Testis (tissue), 3 donors: ENCODE results near the gene CAMKK1. TPM values are rescaled to one million over a fixed set of nuclear protein-coding genes. Genes with fewer than 3 reads are reported as not detected.

Source experiments
- DNase-seq: peaks from one replicate; pipeline ENCODE4 v3.0.0-alpha.2; 2019
- H3K27ac ChIP-seq, 2 donors: fragments of 200-600 bp; sonication (generic); one replicate each; pipeline ENCODE4 v1.5.1; 2019
- H3K27me3 ChIP-seq: fragments of 200-600 bp; sonication (generic); one replicate; pipeline ENCODE4 v1.5.1; 2019
- H3K36me3 ChIP-seq: fragments of 200-600 bp; sonication (generic); one replicate; pipeline ENCODE4 v1.5.1; 2017; ENCODE audit warnings: low read depth; ENCODE audit errors: missing control alignments
- H3K4me1 ChIP-seq: fragments of 200-600 bp; sonication (generic); one replicate; pipeline ENCODE4 v1.5.1; 2019
- H3K4me3 ChIP-seq, 2 donors: fragments of 200-600 bp; sonication (generic); one replicate each; pipeline ENCODE4 v1.5.1; 2017 to 2019
- H3K9me3 ChIP-seq: fragments of 200-600 bp; sonication (generic); one replicate; pipeline ENCODE4 v1.5.1; 2017
- CTCF ChIP-seq, 3 experiments: fragments of 450-650 bp in 2 of 3; fragments of 200-600 bp in 1 of 3; sonication (generic) in 1 of 3; IDR thresholded peaks; one replicate each; pipeline ENCODE4 v1.5.1; 2016 to 2019; ENCODE audit warnings: antibody characterized with exemption in 3 of 3, mild to moderate bottlenecking in 2 of 3, moderate library complexity in 1 of 3
- POLR2A ChIP-seq: fragments of 450-650 bp; IDR thresholded peaks from one replicate; pipeline ENCODE4 v1.6.1; 2017; ENCODE audit warnings: antibody characterized with exemption, mild to moderate bottlenecking, moderate library complexity
- WGBS, 2 donors: methylation state at CpG; one replicate each; pipeline ENCODE4 v1.1.5; 2018; 5-methylcytosine and 5-hydroxymethylcytosine counted together
- intact Hi-C: fragments of 100-400 bp; cut with DNase I; formaldehyde crosslinking; loops from one replicate; pipeline ENCODE4 v1.15.1; 2023; ENCODE audit warnings: low total_unique reads
- polyA plus RNA-seq: library from polyadenylated mRNA; stranded (reverse); fragments of 350-450 nt; fragmentation: Illumina TruSeq; extraction: RNeasy Lipid Tissue Mini Kit (QIAGEN cat#74804); gene quantifications from one replicate; pipeline ENCODE4 v1.2.3, GENCODE V29; 2014; ENCODE audit warnings: low read depth, low replicate concordance; ENCODE audit not compliant: insufficient read depth
- total RNA-seq, 2 donors: library from RNA; depleted of rRNA; stranded (reverse); fragments of >200 nt; gene quantifications; one replicate each; pipeline ENCODE4 v1.2.3, GENCODE V29; 2016

The CAMKK1 gene
- total and polyA plus RNA-seq, 3 donors from 2014 or later, result 18.5 to 21.6 (median 19.7) TPM

GRCh38 chr17:3922765-3923164, 29.9 kb upstream of the CAMKK1 start:
- DNase-seq, result no peak
- Histone ChIP-seq H3K9me3 (no peaks in the 10 kb centered on the region), H3K36me3 (no peaks in the 10 kb centered on the region), H3K4me3 (no peak overlapping the region), H3K27ac (no peak overlapping the region), H3K4me1 (peaks cover 5% of the 10 kb centered on the region), H3K27me3 (no peaks in the 10 kb centered on the region)
- WGBS, 2 donors, result 97 to 100% methylated on average over 6 to 7 of the region's 7 CpGs
- intact Hi-C loops, result no loop called here
- no peak for TF ChIP-seq POLR2A
- TF ChIP-seq CTCF (IDR thresholded peaks at IDR 0.05), result no peak

GRCh38 chr17:3921502-3922319, 28.9 kb upstream of the CAMKK1 start:
- DNase-seq, result no peak
- Histone ChIP-seq H3K9me3 (no peaks in the 10 kb centered on the region), H3K27me3 (no peaks in the 10 kb centered on the region), H3K4me1 (peaks cover 16% of the 10 kb centered on the region), H3K27ac (no peak overlapping the region), H3K36me3 (no peaks in the 10 kb centered on the region), H3K4me3 (no peak overlapping the region)
- TF ChIP-seq POLR2A, result no peak
- TF ChIP-seq CTCF (IDR thresholded peaks at IDR 0.05), result no peak
- intact Hi-C loops, result no loop called here
- WGBS, 2 donors, result 71 to 85% methylated on average over 6 to 27 of the region's 27 CpGs

- Histone ChIP-seq H3K36me3 (no peaks in the 10 kb centered on the region), H3K27me3 (no peaks in the 10 kb centered on the region), H3K27ac (no peak overlapping the region), H3K4me3 (no peak overlapping the region), H3K9me3 (no peaks in the 10 kb centered on the region), H3K4me1 (peaks cover 23% of the 10 kb centered on the region)
- DNase-seq, result no peak
- intact Hi-C loops, result no loop called here
- 87 to 93% methylated on average over 14 to 16 of the region's 16 CpGs for WGBS, 2 donors
- TF ChIP-seq CTCF (IDR thresholded peaks at IDR 0.05) (no peak), POLR2A (no peak)
Measured at GRCh38 chr17:3921006-3921405, 28.2 kb upstream of the CAMKK1 start.

GRCh38 chr17:3919123-3919624, 26.3 kb upstream of the CAMKK1 start:
- H3K4me3 ChIP-seq, result no peak overlapping the region
- WGBS, 2 donors, result 74 to 87% methylated on average over 5 to 22 of the region's 22 CpGs
- H3K27ac ChIP-seq, result no peak overlapping the region

More at GRCh38 chr17:3919123-3919624, 26.3 kb upstream of the CAMKK1 start:
- TF ChIP-seq CTCF (IDR thresholded peaks at IDR 0.05) (no peak), POLR2A (no peak)
- Histone ChIP-seq H3K9me3 (no peaks in the 10 kb centered on the region), H3K4me1 (peaks cover 23% of the 10 kb centered on the region), H3K27me3 (no peaks in the 10 kb centered on the region), H3K36me3 (no peaks in the 10 kb centered on the region)
- intact Hi-C loops, result no loop called here
- no peak for DNase-seq
